Kidney (tissue), 14 donors: ENCODE measurements around the gene PLCB1. TPM values are rescaled to one million over a fixed set of nuclear protein-coding genes. Genes with fewer than 3 reads are reported as not detected.

Source experiments
- DNase-seq, 5 donors: peaks; one replicate each; pipeline ENCODE4 v3.0.0-alpha.2; 2013 to 2020
- FAIRE-seq: peaks from 2 replicates; lab custom pipeline; 2012; peaks lifted over from hg19 to GRCh38; lab: Jason Lieb, UNC
- H3K27ac ChIP-seq, 2 donors: one replicate each; pipeline ENCODE4 v1.7.0; 2013; ENCODE audit warnings: low read depth in 2 of 2, low read length in 2 of 2, inconsistent platforms in 1 of 2
- H3K27me3 ChIP-seq: one replicate; pipeline ENCODE4 v1.7.1; 2013; ENCODE audit warnings: low read length, inconsistent platforms; ENCODE audit not compliant: control insufficient read depth, insufficient read depth
- H3K36me3 ChIP-seq, 3 donors: one replicate each; pipeline versions ENCODE4 v1.7.0 to v1.7.1; 2013; ENCODE audit warnings: low read length in 3 of 3, control low read depth in 1 of 3, inconsistent platforms in 1 of 3; ENCODE audit not compliant: insufficient read depth in 3 of 3, control insufficient read depth in 2 of 3
- H3K4me1 ChIP-seq, 3 donors: one replicate each; pipeline versions ENCODE4 v1.7.0 to v1.7.1; 2013; ENCODE audit warnings: low read length in 3 of 3, inconsistent platforms in 1 of 3, low read depth in 1 of 3; ENCODE audit not compliant: control insufficient read depth in 2 of 3, insufficient read depth in 2 of 3
- H3K4me3 ChIP-seq, 3 donors: one replicate each; pipeline versions ENCODE4 v1.7.0 to v1.8.1; 2013; ENCODE audit warnings: low read length in 3 of 3, control low read depth in 1 of 3, inconsistent platforms in 1 of 3
- H3K9ac ChIP-seq, 3 donors: one replicate each; pipeline versions ENCODE4 v1.7.0 to v1.7.1; 2013; ENCODE audit warnings: low read length in 3 of 3, control low read depth in 1 of 3, inconsistent platforms in 1 of 3
- H3K9me3 ChIP-seq, 3 donors: one replicate each; pipeline versions ENCODE4 v1.7.0 to v1.7.1; 2013; ENCODE audit warnings: low read length in 3 of 3, control low read depth in 1 of 3, inconsistent platforms in 1 of 3; ENCODE audit not compliant: control insufficient read depth in 2 of 3, insufficient read depth in 1 of 3
- CTCF ChIP-seq: IDR thresholded peaks from 3 replicates; pipeline ENCODE4 v1.5.1; 2012; ENCODE audit warnings: mild to moderate bottlenecking, moderate library complexity, borderline replicate concordance; ENCODE audit not compliant: insufficient read depth; ENCODE audit errors: extremely low read depth
- intact Hi-C: fragments of 100-400 bp; cut with DNase I; formaldehyde crosslinking; loops from one replicate; pipeline ENCODE4 v1.11.1; 2022
- polyA plus RNA-seq: library from polyadenylated mRNA; stranded (reverse); fragments of 350-450 nt; fragmentation: Illumina TruSeq; extraction: RNeasy Lipid Tissue Mini Kit (QIAGEN cat#74804); gene quantifications from one replicate; pipeline ENCODE4 v1.2.3, GENCODE V29; 2014; ENCODE audit warnings: low read depth, low replicate concordance; ENCODE audit not compliant: insufficient read depth
- total RNA-seq: library from RNA; stranded (reverse); fragmentation: NEBNext Ultra II Directional; extraction: Animal tissue kit (Norgen Biotek cat#: 25700); gene quantifications from one replicate; pipeline ENCODE4 v1.2.1, GENCODE V29; 2021
- donor health status: control.
- donor health status: control.
- donor health status: control.
- donor health status: control.
- donor health status: control.
- donor health status: DM: yes; HTN: yes; CAD: no.
- donor health status: Normal renal cell carcinoma (clear cell type).

Gene PLCB1
- total and polyA plus RNA-seq, 2 donors from 2014 or later = 9.4 to 107 TPM

- H3K9me3 ChIP-seq = no peaks in the 10 kb centered on the region
- no peak overlapping the region for H3K9ac ChIP-seq
- DNase-seq (no peak), FAIRE-seq (no peak)
- no peaks in the 10 kb centered on the region for H3K27me3 ChIP-seq
- peaks cover 0 to 3% (median 0%) of the 10 kb centered on the region in 3 donors for H3K4me1 ChIP-seq
- no peak overlapping the region for H3K4me3 ChIP-seq
- intact Hi-C loops = no loop called here
- peak overlapping the region in 1 of 2 donors; percentile 57 for H3K27ac ChIP-seq
- TF ChIP-seq CTCF = no peak
- H3K36me3 ChIP-seq = no peaks in the 10 kb centered on the region
Measured at GRCh38 chr20:8213270-8213669, 81.2 kb downstream of the PLCB1 start.

GRCh38 chr20:8213831-8214587 is 81.9 kb downstream of the PLCB1 start:
- Histone ChIP-seq H3K27ac (peak overlapping the region; percentile 37 to 57), H3K4me3 (peak overlapping the region in 1 of 3 donors; percentile 43)

GRCh38 chr20:8215361-8215781 is 83.3 kb downstream of the PLCB1 start:
- no peak for FAIRE-seq
- no peaks in the 10 kb centered on the region for H3K9me3 ChIP-seq
- peak in 2 of 5 donors; percentile 31 to 81 for DNase-seq
- no peak overlapping the region for H3K9ac ChIP-seq
- no peak overlapping the region for H3K4me3 ChIP-seq
- intact Hi-C loops = no loop called here
- H3K36me3 ChIP-seq = no peaks in the 10 kb centered on the region
- TF ChIP-seq CTCF = no peak
- H3K27me3 ChIP-seq = no peaks in the 10 kb centered on the region
- no peak overlapping the region for H3K27ac ChIP-seq
- no peaks in the 10 kb centered on the region for H3K4me1 ChIP-seq

More at GRCh38 chr20:8213831-8214587, 81.9 kb downstream of the PLCB1 start:
- FAIRE-seq (no peak), DNase-seq (no peak)
- no peak for TF ChIP-seq CTCF
- intact Hi-C loops = no loop called here
- no peak overlapping the region for H3K9ac ChIP-seq
- H3K36me3 ChIP-seq = no peaks in the 10 kb centered on the region
- H3K4me1 ChIP-seq = peaks cover 0 to 3% (median 0%) of the 10 kb centered on the region in 3 donors
- no peaks in the 10 kb centered on the region for H3K9me3 ChIP-seq
- H3K27me3 ChIP-seq = no peaks in the 10 kb centered on the region
